ENCODE results near the gene CCM2L. TPM values are rescaled to one million over a fixed set of nuclear protein-coding genes. Genes with fewer than 3 reads are reported as not detected.

CCM2L gene
- polyA plus RNA-seq, 4 donors, result 0.22 to 7.5 (median 1.5) TPM

- H3K4me3 ChIP-seq (ENCODE audit: low read depth in 1 of 3, low read length in 3 of 3), result no peak overlapping the region
- WGBS, 3 donors, result 84 to 94% (median 89%) methylated on average over 2 of the region's 2 CpGs
- no peak for FAIRE-seq
Measured at GRCh38 chr20:31974296-31974695, 35.9 kb upstream of the CCM2L start.

GRCh38 chr20:31974951-31975487 lies 35.2 kb upstream of the CCM2L start:
- no peaks in the 10 kb centered on the region for H3K9me3 ChIP-seq (ENCODE audit: control insufficient read depth in 2 of 2, insufficient read depth in 1 of 2, low read depth in 1 of 2, low read length in 1 of 2)
- no peak overlapping the region for H3K27ac ChIP-seq (ENCODE audit: low read depth in 1 of 3, low read length in 2 of 3)
- H3K27me3 ChIP-seq (ENCODE audit: control insufficient read depth in 3 of 3, insufficient read depth in 3 of 3, low read length in 3 of 3), result peaks cover 0 to 13% (median 3%) of the 10 kb centered on the region in 3 donors
- H3K4me3 ChIP-seq (ENCODE audit: low read depth in 1 of 3, low read length in 3 of 3), result no peak overlapping the region
- DNase-seq (no peak), FAIRE-seq (no peak)
- no peaks in the 10 kb centered on the region for H3K4me1 ChIP-seq (ENCODE audit: control insufficient read depth in 3 of 3, insufficient read depth in 2 of 3, low read depth in 1 of 3, low read length in 2 of 3)
- WGBS, 3 donors, result 28 to 44% (median 28%) methylated on average over 8 to 10 of the region's 10 CpGs
- no peaks in the 10 kb centered on the region for H3K36me3 ChIP-seq (ENCODE audit: control insufficient read depth in 3 of 3, insufficient read depth in 2 of 3, low read depth in 1 of 3, low read length in 3 of 3)

More at GRCh38 chr20:31974296-31974695, 35.9 kb upstream of the CCM2L start:
- DNase-seq, result no peak
- Histone ChIP-seq H3K27ac (ENCODE audit: low read depth in 1 of 3, low read length in 2 of 3) (no peak overlapping the region), H3K9me3 (ENCODE audit: control insufficient read depth in 2 of 2, insufficient read depth in 1 of 2, low read depth in 1 of 2, low read length in 1 of 2) (no peaks in the 10 kb centered on the region), H3K4me1 (ENCODE audit: control insufficient read depth in 3 of 3, insufficient read depth in 2 of 3, low read depth in 1 of 3, low read length in 2 of 3) (no peaks in the 10 kb centered on the region), H3K27me3 (ENCODE audit: control insufficient read depth in 3 of 3, insufficient read depth in 3 of 3, low read length in 3 of 3) (peaks cover 0 to 14% (median 3%) of the 10 kb centered on the region in 3 donors), H3K36me3 (ENCODE audit: control insufficient read depth in 3 of 3, insufficient read depth in 2 of 3, low read depth in 1 of 3, low read length in 3 of 3) (no peaks in the 10 kb centered on the region)

GRCh38 chr20:31975874-31976273 lies 34.4 kb upstream of the CCM2L start:
- FAIRE-seq (no peak), DNase-seq (no peak)
- Histone ChIP-seq H3K36me3 (ENCODE audit: control insufficient read depth in 3 of 3, insufficient read depth in 2 of 3, low read depth in 1 of 3, low read length in 3 of 3) (no peaks in the 10 kb centered on the region), H3K4me1 (ENCODE audit: control insufficient read depth in 3 of 3, insufficient read depth in 2 of 3, low read depth in 1 of 3, low read length in 2 of 3) (no peaks in the 10 kb centered on the region), H3K9me3 (ENCODE audit: control insufficient read depth in 2 of 2, insufficient read depth in 1 of 2, low read depth in 1 of 2, low read length in 1 of 2) (no peaks in the 10 kb centered on the region), H3K4me3 (ENCODE audit: low read depth in 1 of 3, low read length in 3 of 3) (no peak overlapping the region), H3K27me3 (ENCODE audit: control insufficient read depth in 3 of 3, insufficient read depth in 3 of 3, low read length in 3 of 3) (peaks cover 0 to 13% (median 3%) of the 10 kb centered on the region in 3 donors), H3K27ac (ENCODE audit: low read depth in 1 of 3, low read length in 2 of 3) (no peak overlapping the region)
- WGBS, 3 donors, result 75 to 88% (median 79%) methylated on average over 2 of the region's 2 CpGs

GRCh38 chr20:31977080-31977479 lies 33.2 kb upstream of the CCM2L start:
- WGBS, 3 donors, result 71 to 87% (median 78%) methylated on average over 4 of the region's 4 CpGs

GRCh38 chr20:31979713-31980426 lies 30.4 kb upstream of the CCM2L start:
- no peak overlapping the region for H3K4me3 ChIP-seq (ENCODE audit: low read depth in 1 of 3, low read length in 3 of 3)
- no peaks in the 10 kb centered on the region for H3K9me3 ChIP-seq (ENCODE audit: control insufficient read depth in 2 of 2, insufficient read depth in 1 of 2, low read depth in 1 of 2, low read length in 1 of 2)
- DNase-seq (no peak), FAIRE-seq (no peak)
- no peaks in the 10 kb centered on the region for H3K4me1 ChIP-seq (ENCODE audit: control insufficient read depth in 3 of 3, insufficient read depth in 2 of 3, low read depth in 1 of 3, low read length in 2 of 3)
- peaks cover 0 to 7% (median 3%) of the 10 kb centered on the region in 3 donors for H3K27me3 ChIP-seq (ENCODE audit: control insufficient read depth in 3 of 3, insufficient read depth in 3 of 3, low read length in 3 of 3)
- H3K36me3 ChIP-seq (ENCODE audit: control insufficient read depth in 3 of 3, insufficient read depth in 2 of 3, low read depth in 1 of 3, low read length in 3 of 3), result no peaks in the 10 kb centered on the region
- H3K27ac ChIP-seq (ENCODE audit: low read depth in 1 of 3, low read length in 2 of 3), result no peak overlapping the region
- WGBS, 3 donors, result 52 to 62% (median 60%) methylated on average over 6 of the region's 6 CpGs

More at GRCh38 chr20:31977080-31977479, 33.2 kb upstream of the CCM2L start:
- Histone ChIP-seq H3K4me1 (ENCODE audit: control insufficient read depth in 3 of 3, insufficient read depth in 2 of 3, low read depth in 1 of 3, low read length in 2 of 3) (no peaks in the 10 kb centered on the region), H3K9me3 (ENCODE audit: control insufficient read depth in 2 of 2, insufficient read depth in 1 of 2, low read depth in 1 of 2, low read length in 1 of 2) (no peaks in the 10 kb centered on the region), H3K27ac (ENCODE audit: low read depth in 1 of 3, low read length in 2 of 3) (no peak overlapping the region), H3K4me3 (ENCODE audit: low read depth in 1 of 3, low read length in 3 of 3) (no peak overlapping the region), H3K27me3 (ENCODE audit: control insufficient read depth in 3 of 3, insufficient read depth in 3 of 3, low read length in 3 of 3) (peaks cover 0 to 13% (median 3%) of the 10 kb centered on the region in 3 donors), H3K36me3 (ENCODE audit: control insufficient read depth in 3 of 3, insufficient read depth in 2 of 3, low read depth in 1 of 3, low read length in 3 of 3) (no peaks in the 10 kb centered on the region)
- DNase-seq, result no peak
- FAIRE-seq, result no peak

- 56 to 71% (median 57%) methylated on average over 2 of the region's 2 CpGs for WGBS, 3 donors
- Histone ChIP-seq H3K4me3 (ENCODE audit: low read depth in 1 of 3, low read length in 3 of 3) (no peak overlapping the region), H3K36me3 (ENCODE audit: control insufficient read depth in 3 of 3, insufficient read depth in 2 of 3, low read depth in 1 of 3, low read length in 3 of 3) (no peaks in the 10 kb centered on the region), H3K27me3 (ENCODE audit: control insufficient read depth in 3 of 3, insufficient read depth in 3 of 3, low read length in 3 of 3) (no peaks in the 10 kb centered on the region), H3K9me3 (ENCODE audit: control insufficient read depth in 2 of 2, insufficient read depth in 1 of 2, low read depth in 1 of 2, low read length in 1 of 2) (no peaks in the 10 kb centered on the region), H3K4me1 (ENCODE audit: control insufficient read depth in 3 of 3, insufficient read depth in 2 of 3, low read depth in 1 of 3, low read length in 2 of 3) (no peaks in the 10 kb centered on the region), H3K27ac (ENCODE audit: low read depth in 1 of 3, low read length in 2 of 3) (no peak overlapping the region)
- no peak for DNase-seq
- FAIRE-seq, result no peak
Measured at GRCh38 chr20:31981784-31982183, 28.5 kb upstream of the CCM2L start.

- Histone ChIP-seq H3K36me3 (ENCODE audit: control insufficient read depth in 3 of 3, insufficient read depth in 2 of 3, low read depth in 1 of 3, low read length in 3 of 3) (no peaks in the 10 kb centered on the region), H3K27me3 (ENCODE audit: control insufficient read depth in 3 of 3, insufficient read depth in 3 of 3, low read length in 3 of 3) (no peaks in the 10 kb centered on the region), H3K27ac (ENCODE audit: low read depth in 1 of 3, low read length in 2 of 3) (no peak overlapping the region), H3K4me3 (ENCODE audit: low read depth in 1 of 3, low read length in 3 of 3) (no peak overlapping the region), H3K4me1 (ENCODE audit: control insufficient read depth in 3 of 3, insufficient read depth in 2 of 3, low read depth in 1 of 3, low read length in 2 of 3) (no peaks in the 10 kb centered on the region), H3K9me3 (ENCODE audit: control insufficient read depth in 2 of 2, insufficient read depth in 1 of 2, low read depth in 1 of 2, low read length in 1 of 2) (no peaks in the 10 kb centered on the region)
- no peak for FAIRE-seq
- WGBS, 3 donors, result 36 to 53% (median 40%) methylated on average over 6 of the region's 6 CpGs
- DNase-seq, result no peak
Measured at GRCh38 chr20:31984981-31985471, 25.2 kb upstream of the CCM2L start.

GRCh38 chr20:31987744-31988143 lies 22.5 kb upstream of the CCM2L start:
- Histone ChIP-seq H3K36me3 (ENCODE audit: control insufficient read depth in 3 of 3, insufficient read depth in 2 of 3, low read depth in 1 of 3, low read length in 3 of 3) (no peaks in the 10 kb centered on the region), H3K27me3 (ENCODE audit: control insufficient read depth in 3 of 3, insufficient read depth in 3 of 3, low read length in 3 of 3) (no peaks in the 10 kb centered on the region), H3K4me3 (ENCODE audit: low read depth in 1 of 3, low read length in 3 of 3) (no peak overlapping the region), H3K27ac (ENCODE audit: low read depth in 1 of 3, low read length in 2 of 3) (no peak overlapping the region), H3K9me3 (ENCODE audit: control insufficient read depth in 2 of 2, insufficient read depth in 1 of 2, low read depth in 1 of 2, low read length in 1 of 2) (no peaks in the 10 kb centered on the region), H3K4me1 (ENCODE audit: control insufficient read depth in 3 of 3, insufficient read depth in 2 of 3, low read depth in 1 of 3, low read length in 2 of 3) (no peaks in the 10 kb centered on the region)
- WGBS, 3 donors, result 6 to 39% (median 10%) methylated on average over 1 of the region's 1 CpG
- FAIRE-seq, result no peak
- DNase-seq, result peak in 1 of 2 donors; percentile 24

All from small intestine (tissue), 7 donors.